GM12878 (cell line): ENCODE measurements around the gene TRPM5.

ENCODE experiments used
- CBX5 ChIP-seq: sonication (generic); IDR thresholded peaks from 2 replicates; pipeline ENCODE4 v1.6.1; 2016; ENCODE audit warnings: low read depth, moderate library complexity, mild to moderate bottlenecking, inconsistent platforms
- FOS ChIP-seq: IDR thresholded peaks from 3 replicates; pipeline ENCODE4 v1.6.1; 2011; ENCODE audit warnings: borderline replicate concordance; ENCODE audit not compliant: insufficient read length; ENCODE audit errors: extremely low read depth
- FOXK2 ChIP-seq: fragments of 450-650 bp; IDR thresholded peaks from 2 replicates; pipeline ENCODE4 v1.6.1; 2017; ENCODE audit warnings: mild to moderate bottlenecking, moderate library complexity
- KDM1A ChIP-seq: fragments of 200-600 bp; sonication (generic); IDR thresholded peaks from 2 replicates; pipeline ENCODE4 v1.6.1; 2016; ENCODE audit warnings: borderline replicate concordance
- NFXL1 ChIP-seq: fragments of 450-650 bp; IDR thresholded peaks from 2 replicates; pipeline ENCODE4 v1.6.1; 2017; ENCODE audit warnings: antibody characterized with exemption, mild to moderate bottlenecking, borderline replicate concordance
- POLR2A ChIP-seq: IDR thresholded peaks from 2 replicates; pipeline ENCODE4 v1.6.1; 2011; ENCODE audit warnings: low read depth, mild to moderate bottlenecking, low read length
- SMC3 ChIP-seq: IDR thresholded peaks from 2 replicates; pipeline ENCODE4 v1.6.1; 2011; ENCODE audit warnings: low read length, improper control_type of control experiment, borderline replicate concordance
- TAF1 ChIP-seq: IDR thresholded peaks from 2 replicates; pipeline ENCODE4 v1.6.1; 2011; ENCODE audit warnings: mild to moderate bottlenecking, low read depth, low read length, borderline replicate concordance
- TF ChIP-seq, protein P1 (sequence below): fragments of 450-650 bp; IDR thresholded peaks from 2 replicates; pipeline ENCODE4 v1.6.1; 2016; ENCODE audit warnings: mild to moderate bottlenecking
- TF ChIP-seq, protein P2 (sequence below), 3 experiments: IDR thresholded peaks in 2 of 3; conservative IDR thresholded peaks in 1 of 3; 2 replicates each; pipeline ENCODE4 v1.5.1; 2011; ENCODE audit warnings: low read depth in 3 of 3, low read length in 3 of 3, mild to moderate bottlenecking in 3 of 3, control low read depth in 2 of 3, moderate library complexity in 2 of 3, inconsistent platforms in 1 of 3, mixed read lengths in 1 of 3; ENCODE audit not compliant: control insufficient read depth in 2 of 3, insufficient read depth in 1 of 3; ENCODE audit errors: extremely low read depth in 1 of 3
- TF ChIP-seq, protein P3 (sequence below): IDR thresholded peaks from 2 replicates; pipeline ENCODE4 v1.6.1; 2012; ENCODE audit warnings: low read depth, low read length, improper control_type of control experiment
- TF ChIP-seq, protein P4 (sequence below): IDR thresholded peaks from 2 replicates; pipeline ENCODE4 v1.6.1; 2012; ENCODE audit warnings: mild to moderate bottlenecking, low read depth, low read length

DNA sequence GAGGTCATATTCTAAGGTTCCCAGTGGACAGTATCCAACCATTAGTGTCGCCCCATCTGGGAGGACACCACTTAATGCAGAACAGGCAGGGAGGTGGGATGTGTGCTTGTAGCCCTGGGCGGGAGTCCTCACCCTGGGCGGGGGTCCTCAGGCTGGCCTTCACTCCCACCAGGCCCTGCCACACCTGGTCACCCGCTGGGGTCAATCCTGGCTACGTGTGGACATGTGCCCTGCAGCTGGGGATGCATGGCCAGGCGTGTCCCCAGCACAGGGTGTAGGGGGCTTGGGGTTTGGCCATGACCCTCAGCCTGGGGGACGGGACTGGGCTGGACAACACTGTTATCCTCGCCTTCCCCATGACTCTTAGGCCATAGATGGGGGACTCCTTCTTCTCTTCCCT lies 18.8 kb downstream of the TRPM5 start:
- no peak for TF ChIP-seq SMC3
- no peak for TF ChIP-seq POLR2A
- TF ChIP-seq FOS, result no peak
- TF ChIP-seq, protein P1, sequence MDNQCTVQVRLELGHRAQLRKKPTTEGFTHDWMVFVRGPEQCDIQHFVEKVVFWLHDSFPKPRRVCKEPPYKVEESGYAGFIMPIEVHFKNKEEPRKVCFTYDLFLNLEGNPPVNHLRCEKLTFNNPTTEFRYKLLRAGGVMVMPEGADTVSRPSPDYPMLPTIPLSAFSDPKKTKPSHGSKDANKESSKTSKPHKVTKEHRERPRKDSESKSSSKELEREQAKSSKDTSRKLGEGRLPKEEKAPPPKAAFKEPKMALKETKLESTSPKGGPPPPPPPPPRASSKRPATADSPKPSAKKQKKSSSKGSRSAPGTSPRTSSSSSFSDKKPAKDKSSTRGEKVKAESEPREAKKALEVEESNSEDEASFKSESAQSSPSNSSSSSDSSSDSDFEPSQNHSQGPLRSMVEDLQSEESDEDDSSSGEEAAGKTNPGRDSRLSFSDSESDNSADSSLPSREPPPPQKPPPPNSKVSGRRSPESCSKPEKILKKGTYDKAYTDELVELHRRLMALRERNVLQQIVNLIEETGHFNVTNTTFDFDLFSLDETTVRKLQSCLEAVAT, result no peak
- TF ChIP-seq, protein P2, sequence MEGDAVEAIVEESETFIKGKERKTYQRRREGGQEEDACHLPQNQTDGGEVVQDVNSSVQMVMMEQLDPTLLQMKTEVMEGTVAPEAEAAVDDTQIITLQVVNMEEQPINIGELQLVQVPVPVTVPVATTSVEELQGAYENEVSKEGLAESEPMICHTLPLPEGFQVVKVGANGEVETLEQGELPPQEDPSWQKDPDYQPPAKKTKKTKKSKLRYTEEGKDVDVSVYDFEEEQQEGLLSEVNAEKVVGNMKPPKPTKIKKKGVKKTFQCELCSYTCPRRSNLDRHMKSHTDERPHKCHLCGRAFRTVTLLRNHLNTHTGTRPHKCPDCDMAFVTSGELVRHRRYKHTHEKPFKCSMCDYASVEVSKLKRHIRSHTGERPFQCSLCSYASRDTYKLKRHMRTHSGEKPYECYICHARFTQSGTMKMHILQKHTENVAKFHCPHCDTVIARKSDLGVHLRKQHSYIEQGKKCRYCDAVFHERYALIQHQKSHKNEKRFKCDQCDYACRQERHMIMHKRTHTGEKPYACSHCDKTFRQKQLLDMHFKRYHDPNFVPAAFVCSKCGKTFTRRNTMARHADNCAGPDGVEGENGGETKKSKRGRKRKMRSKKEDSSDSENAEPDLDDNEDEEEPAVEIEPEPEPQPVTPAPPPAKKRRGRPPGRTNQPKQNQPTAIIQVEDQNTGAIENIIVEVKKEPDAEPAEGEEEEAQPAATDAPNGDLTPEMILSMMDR (IDR thresholded peaks at IDR 0.05 in 2 of 3, conservative IDR thresholded peaks at IDR 0.05 in 1 of 3; ENCODE audit: control insufficient read depth in 2 of 3, extremely low read depth in 1 of 3, insufficient read depth in 1 of 3, low read depth in 3 of 3, low read length in 3 of 3), result no peak
- TF ChIP-seq CBX5, result no peak
- TF ChIP-seq, protein P3, sequence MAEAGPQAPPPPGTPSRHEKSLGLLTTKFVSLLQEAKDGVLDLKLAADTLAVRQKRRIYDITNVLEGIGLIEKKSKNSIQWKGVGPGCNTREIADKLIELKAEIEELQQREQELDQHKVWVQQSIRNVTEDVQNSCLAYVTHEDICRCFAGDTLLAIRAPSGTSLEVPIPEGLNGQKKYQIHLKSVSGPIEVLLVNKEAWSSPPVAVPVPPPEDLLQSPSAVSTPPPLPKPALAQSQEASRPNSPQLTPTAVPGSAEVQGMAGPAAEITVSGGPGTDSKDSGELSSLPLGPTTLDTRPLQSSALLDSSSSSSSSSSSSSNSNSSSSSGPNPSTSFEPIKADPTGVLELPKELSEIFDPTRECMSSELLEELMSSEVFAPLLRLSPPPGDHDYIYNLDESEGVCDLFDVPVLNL, result no peak
- TF ChIP-seq, protein P4, sequence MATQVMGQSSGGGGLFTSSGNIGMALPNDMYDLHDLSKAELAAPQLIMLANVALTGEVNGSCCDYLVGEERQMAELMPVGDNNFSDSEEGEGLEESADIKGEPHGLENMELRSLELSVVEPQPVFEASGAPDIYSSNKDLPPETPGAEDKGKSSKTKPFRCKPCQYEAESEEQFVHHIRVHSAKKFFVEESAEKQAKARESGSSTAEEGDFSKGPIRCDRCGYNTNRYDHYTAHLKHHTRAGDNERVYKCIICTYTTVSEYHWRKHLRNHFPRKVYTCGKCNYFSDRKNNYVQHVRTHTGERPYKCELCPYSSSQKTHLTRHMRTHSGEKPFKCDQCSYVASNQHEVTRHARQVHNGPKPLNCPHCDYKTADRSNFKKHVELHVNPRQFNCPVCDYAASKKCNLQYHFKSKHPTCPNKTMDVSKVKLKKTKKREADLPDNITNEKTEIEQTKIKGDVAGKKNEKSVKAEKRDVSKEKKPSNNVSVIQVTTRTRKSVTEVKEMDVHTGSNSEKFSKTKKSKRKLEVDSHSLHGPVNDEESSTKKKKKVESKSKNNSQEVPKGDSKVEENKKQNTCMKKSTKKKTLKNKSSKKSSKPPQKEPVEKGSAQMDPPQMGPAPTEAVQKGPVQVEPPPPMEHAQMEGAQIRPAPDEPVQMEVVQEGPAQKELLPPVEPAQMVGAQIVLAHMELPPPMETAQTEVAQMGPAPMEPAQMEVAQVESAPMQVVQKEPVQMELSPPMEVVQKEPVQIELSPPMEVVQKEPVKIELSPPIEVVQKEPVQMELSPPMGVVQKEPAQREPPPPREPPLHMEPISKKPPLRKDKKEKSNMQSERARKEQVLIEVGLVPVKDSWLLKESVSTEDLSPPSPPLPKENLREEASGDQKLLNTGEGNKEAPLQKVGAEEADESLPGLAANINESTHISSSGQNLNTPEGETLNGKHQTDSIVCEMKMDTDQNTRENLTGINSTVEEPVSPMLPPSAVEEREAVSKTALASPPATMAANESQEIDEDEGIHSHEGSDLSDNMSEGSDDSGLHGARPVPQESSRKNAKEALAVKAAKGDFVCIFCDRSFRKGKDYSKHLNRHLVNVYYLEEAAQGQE, result no peak
- no peak for TF ChIP-seq KDM1A
- TF ChIP-seq FOXK2, result no peak
- TF ChIP-seq TAF1, result no peak
- no peak for TF ChIP-seq NFXL1
